NCI-H2196 (cell line): ENCODE data around the gene MAPT.

ENCODE experiments used
- DNase-seq: peaks from one replicate; lab custom pipeline; 2025; ENCODE audit not compliant: unreplicated experiment; lab: John Stamatoyannopoulos, UW

The MAPT gene

DNA sequence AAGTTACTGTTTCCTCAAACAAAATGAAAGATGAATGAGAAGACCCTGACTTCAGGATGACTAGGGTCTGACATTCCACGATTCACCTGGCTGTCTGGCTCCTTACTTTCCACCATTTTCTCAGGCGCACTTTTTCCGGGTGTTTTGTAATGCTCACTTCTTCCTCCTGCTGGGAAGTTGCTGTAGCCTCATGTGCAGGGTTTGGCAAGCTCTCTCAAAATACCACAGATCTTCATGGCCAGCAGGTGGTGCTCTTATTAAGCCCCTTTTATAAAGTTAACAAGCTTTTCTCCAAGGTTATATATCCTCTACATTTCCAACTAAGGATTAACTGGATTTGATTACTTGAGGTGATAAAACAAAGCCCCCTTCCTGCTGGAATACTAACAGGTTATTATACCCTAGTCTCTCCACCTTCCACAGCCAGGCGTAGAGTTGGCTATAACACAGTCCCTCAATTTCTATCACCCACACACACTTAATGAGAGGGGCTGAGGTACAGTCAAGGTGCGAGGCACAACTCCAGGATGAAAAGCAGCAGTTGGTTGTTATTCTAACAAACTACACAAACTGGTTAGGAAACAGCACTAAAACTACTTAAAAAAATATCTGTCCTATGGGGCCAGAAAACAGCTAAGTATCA lies 150.1 kb downstream of the MAPT start:
- DNase-seq = peak; percentile 89

DNA sequence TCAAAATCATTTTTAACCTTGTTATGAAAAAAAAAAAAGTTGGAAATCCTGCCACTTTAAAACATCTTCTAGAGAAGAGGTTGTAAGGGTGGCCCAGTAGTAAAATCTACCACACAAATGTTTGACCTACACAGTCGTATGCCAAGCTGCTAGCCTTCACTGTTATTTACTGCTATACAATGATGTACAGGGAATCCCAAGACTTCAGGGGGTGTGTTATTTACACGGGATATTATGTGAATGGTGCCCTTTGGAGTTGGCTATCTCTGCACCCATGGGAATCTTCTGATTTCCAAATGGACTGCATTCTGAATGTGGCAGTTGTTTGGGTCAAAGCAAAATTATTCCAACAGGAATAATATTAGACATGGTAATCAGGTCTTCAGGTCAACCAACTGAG lies 150.6 kb downstream of the MAPT start:
- DNase-seq = no peak

DNA sequence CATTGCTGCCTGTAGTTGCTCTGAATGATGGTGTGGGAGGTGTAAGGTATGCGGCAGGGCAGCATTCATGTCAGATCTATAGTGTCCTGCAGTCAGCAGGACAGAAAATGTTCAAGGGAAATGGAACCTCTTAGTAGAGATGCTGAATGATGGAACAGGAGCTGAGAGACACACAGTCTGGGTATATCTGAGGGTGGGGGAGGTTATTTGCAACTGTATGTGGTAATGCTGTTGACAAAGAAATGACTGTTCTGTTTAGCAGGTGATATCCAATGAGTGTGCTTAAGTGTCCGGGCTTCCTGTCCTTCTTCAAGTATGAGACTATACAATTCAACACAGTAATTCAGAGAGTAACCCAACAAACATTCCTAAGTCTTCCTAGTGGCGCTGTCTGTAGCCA lies 151.3 kb downstream of the MAPT start:
- peak; percentile 71 for DNase-seq

DNA sequence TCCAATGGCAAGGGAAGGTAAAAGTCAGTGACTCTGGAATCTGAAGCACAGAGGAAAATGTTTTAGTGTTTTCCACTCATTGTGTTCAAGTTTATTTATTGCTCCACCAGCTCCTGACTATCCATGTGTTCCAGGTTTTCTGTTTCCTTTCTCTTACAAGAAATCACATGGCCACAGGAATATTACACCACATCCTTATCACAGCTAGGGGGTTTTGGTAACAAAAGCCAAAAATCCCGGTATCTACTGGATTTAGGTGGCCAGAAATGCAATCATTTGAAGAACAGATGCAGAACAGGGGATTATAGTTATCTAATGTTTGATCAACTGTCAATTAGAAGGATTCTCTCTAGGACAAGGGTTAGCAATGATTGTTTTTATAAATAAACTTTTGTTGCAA lies 152.6 kb downstream of the MAPT start:
- DNase-seq = peak; percentile 20

DNA sequence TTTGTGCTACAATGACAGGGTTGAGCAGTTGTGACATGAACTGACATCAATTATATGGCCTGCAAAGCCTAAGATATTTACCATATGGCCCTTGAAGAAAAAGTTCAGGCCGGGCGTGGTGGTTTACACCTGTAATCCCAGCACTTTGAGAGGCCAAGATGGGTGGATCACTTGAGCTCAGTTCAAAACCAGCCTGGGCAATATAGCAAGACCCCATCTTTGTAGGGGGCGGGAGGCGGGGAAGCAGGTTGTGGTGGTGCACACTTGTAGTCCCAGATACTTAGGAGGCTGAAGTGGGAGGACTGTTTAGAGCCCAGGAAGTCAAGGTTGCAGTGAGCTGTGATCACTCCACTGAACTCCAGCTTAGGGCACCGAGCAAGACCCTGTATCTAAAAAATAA lies 153.0 kb downstream of the MAPT start:
- no peak for DNase-seq

DNA sequence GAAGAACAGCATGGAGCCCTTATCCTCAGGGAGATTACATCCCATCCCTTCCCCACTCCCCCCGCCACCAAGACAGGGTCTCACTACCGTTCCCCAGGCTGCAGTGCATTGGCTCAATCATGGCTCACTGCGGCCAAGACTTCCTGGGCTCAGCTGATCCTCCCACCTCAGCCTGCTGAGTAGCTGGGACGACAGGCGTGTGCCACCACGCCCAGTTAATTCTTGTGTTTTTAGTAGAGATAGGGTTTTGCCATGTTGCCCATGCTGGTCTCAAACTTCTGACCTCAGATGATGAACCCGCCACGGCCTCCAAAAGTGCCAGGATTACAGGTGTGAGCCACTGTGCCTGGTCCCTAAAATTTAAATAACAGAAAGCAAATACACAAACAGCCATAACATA lies 153.5 kb downstream of the MAPT start:
- DNase-seq = no peak

DNA sequence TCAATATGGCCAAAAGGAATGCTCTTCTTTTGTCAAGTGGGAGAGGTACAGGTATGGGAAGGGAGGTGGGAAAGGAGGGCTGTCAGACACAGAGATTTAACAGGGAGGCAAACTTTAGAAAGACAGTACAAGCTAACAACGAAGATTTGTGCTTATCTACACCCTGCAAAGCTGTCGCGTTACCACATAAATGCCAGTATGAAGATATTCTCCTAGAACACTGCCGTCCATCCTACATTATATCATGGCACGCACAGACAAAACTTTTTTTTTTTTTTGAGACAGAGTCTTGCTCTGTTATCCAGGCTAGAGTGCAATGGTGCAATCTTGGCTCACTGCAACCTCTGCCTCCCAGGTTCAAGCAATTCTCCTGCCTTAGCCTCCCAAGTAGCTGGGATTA lies 155.3 kb downstream of the MAPT start:
- no peak for DNase-seq

DNA sequence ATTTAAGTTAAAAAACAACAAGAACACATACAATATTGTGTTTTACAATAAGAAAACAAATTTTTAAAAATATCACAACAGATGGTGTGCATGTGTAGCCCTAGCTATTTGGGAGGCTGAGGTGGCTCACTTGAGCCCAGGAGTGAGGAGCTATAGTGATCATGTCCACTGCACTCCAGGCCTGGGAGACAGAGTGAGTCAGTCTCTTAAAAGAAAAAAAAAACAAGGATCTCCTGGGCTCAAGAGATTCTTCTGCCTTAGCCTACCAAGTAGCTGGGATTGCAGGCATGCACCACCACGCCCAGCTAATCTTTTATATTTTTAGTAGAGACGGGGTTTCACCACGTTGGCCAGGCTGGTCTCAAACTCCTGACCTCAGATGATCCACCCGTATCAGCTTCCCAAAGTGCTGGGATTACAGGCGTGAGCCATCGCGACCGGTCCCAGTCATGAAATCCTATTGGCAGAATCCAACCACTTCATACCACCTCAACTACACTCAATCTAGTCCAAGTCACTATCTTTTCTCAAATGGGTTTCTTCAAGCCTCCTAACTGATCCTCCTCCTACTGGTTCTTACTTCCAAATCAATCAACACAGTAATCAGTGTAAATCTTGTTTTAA lies 159.7 kb downstream of the MAPT start:
- no peak for DNase-seq

DNA sequence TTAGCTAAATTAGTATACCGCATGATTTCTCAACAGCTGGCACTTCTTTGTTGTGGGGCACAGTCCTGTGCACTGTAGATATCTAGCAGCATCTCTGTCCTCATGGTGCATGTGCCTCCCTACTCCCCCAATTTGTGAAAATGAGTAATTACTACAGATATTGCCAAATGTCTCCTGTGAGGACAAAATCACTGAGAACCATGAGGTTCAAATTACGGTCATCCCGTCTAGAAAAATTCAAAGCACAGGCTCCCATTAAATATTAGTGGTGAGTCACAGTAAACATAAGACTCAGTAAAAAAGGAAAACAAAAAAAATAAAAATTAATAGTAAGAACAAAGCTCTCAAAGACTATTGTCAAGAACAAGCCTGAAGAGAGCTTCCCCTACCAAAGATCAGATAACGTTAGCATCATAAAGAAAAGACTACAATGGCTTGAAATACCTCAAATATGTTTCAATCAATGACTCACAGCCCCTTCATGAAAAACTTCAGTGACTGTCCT lies 162.5 kb downstream of the MAPT start:
- no peak for DNase-seq

DNA sequence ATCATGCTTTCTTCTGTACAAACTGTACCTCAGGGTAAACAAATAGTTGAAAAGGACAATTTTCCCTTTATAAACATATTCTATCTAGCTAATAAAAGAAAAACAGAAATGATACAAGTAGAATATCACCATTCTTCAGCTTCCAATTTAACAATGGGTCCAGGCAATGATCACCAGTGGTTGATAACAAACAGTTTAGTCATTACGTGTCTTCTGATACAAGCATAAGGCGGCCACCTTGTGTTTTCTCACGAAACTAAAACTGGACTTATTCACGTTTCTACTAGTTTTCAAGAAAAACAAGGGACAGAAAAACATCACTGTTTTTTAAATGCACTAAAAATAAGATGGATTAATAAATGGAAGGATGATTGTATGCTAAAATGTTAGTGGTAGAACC lies 163.0 kb downstream of the MAPT start:
- DNase-seq = no peak

DNA sequence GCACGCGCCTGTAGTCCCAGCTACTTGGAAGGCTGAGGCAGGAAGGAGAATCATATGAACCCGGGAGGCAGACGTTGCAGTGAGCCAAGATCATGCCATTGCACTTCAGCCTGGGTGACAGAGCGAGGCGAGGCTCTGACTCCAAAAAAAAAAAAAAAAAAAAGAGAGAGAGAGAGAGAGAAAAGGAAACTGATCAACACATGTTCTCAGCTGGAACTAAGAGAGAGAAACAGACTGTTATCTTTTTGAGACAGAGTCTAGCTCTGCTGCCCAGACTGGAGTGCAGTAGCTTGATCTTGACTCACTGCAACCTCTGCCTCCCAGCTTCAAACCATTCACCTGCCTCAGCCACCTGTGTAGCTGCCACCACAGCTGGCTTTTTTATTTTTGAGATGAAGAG lies 165.1 kb downstream of the MAPT start:
- no peak for DNase-seq

DNA sequence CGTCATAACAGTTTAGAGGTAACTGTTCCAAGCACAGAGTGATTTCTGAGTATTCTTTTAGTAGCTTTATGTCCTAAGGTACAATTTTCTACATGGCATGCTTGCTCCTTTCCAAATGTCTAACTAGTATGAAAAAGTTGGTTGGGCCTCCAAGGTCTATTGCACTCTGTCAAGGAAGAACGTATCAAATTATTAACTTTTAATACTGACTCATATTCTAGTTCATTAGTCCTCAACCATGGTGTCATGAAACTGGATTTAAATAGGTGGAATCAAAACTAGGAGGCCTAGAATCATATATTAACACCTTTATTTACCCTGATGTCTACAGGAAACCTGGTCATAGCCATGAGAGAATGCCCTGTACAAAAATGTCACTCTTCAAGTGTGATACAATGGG lies 166.1 kb downstream of the MAPT start:
- DNase-seq = no peak

DNA sequence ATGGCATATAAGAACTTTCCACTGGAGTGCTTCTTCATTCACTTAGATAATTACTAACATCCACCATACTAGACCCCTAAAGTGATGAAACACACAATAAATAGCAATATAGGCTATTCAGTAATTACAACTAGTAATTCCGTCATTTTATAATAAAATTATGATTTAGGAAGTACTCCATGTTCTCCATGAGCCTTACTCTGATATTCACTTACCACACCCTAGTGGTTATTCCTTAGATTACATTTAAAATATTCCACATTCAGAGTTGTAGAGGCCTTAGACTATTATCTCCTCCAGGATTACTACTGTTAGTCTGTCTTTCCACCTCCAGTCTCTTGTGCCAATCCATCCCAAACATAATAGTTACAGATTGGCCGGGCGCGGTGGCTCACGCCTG lies 167.1 kb downstream of the MAPT start:
- DNase-seq = no peak

DNA sequence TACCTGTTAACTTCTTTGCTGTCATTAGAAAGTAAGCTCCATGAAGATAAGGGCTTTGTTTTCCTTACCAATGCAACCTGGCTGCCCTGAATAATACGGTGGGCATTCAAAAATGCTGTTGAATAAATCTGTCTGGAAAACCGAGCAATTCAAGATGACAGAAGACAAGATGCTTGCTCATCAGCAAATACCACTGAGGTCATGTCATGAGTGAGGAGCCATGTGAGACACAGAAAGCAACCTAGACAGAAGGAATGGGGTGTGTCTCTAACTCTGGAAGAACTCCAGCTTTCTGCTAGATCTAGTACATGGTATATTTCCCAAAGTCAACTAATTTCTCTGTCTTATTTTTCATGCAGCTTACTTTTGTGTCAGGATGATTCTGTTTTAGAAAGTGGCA lies 168.9 kb downstream of the MAPT start:
- DNase-seq = no peak

DNA sequence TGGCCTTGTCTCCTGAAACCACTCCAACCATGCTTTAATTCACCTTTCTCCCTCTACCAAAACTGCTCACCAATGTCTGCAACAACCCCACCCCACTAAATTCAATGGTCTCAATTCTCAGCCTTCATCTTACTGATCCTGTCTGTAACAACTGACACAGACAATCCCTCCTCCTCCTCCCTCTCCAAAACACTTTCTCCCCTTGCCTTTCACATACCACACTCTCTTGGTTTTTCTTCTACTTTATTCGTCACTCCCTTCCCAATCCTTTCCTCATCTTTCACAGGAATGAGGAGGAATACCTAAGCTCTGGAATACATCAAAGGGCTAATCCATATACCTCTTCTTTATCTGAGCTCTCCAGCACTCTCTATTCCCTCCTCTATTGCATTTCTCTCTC lies 170.1 kb downstream of the MAPT start:
- no peak for DNase-seq

DNA sequence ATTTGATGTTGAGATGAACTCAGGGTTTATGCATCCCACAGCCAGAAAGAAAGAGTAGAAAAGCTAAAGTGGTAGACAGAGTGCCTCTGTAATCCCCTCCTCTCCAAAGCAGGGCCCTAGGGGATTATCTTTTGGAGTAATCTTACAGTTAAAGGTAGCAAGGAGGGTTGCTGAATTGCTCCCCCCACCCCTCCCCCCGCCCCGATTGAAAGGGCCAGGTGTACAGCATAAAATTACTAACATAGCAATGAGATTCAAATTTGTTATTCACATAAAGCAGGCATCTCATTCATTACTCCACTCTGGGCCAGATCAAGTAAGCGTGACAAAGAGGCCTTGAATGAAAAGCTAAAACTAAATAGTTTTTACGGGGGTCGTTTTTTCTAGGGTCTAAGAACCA lies 177.4 kb downstream of the MAPT start:
- no peak for DNase-seq

DNA sequence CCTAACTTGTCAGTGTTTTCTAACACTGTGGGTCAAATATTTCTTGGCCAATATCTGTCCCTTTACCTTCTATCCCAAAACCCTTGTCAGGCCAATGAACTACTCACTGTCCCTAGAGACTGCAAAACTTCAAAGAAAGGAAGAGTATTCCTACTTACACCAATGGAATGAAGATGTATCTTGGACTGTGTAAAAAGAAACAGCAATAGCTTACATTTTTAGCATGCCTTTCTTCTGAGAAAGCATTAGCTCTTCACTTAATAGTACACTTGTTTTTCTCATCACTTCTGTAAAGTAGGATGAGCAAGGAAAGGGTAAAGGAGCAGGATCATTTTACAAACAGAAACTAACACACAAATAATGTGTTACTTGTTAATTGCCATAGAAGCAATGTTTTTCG lies 178.6 kb downstream of the MAPT start:
- DNase-seq = no peak

DNA sequence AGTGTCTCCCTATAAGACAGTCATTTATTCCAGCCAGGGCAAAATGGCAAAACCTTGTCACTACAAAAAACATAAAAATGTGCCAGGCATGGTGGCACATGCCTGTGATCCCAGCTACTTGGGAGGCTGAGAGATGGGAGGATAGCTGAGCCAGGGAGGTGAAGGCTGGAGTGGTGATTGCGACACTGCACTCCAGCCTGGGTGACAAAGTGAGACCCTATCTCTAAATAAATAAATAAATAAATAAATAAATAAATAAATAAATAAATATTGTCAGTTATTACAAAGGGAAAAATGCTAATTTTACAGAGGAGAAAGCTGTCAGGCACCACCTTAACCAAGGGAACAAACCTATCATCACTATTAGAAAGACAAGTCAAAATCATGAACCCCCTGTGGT lies 180.2 kb downstream of the MAPT start:
- DNase-seq = no peak
